ENCODE measurements around the gene CCND1. TPM values are rescaled to one million over a fixed set of nuclear protein-coding genes. Genes with fewer than 3 reads are reported as not detected.

The CCND1 gene
- total and polyA plus RNA-seq, 10 of the 15 experiments (the other 5 are each of a cell fraction or from before 2014, with no cell fraction given), result 0.09 to 6.6 (median 0.59) TPM; not detected in 2

GRCh38 chr11:69669486-69669885, 28.5 kb downstream of the CCND1 start:
- in situ Hi-C loops (cut with MboI) (loop anchor here (10.0 kb wide), 1 partner anchor 565 kb away; no protein-coding TSS in a partner anchor), intact Hi-C loops (cut with micrococcal nuclease; ENCODE audit: unreplicated experiment) (no loop called here)
- Histone ChIP-seq H3K36me3 (ENCODE audit: control insufficient read depth in 2 of 2, insufficient read depth in 2 of 2, low read length in 1 of 2) (peaks cover 4 to 17% of the 10 kb centered on the region in 2 experiments), H3K9me3 (replicated peaks; ENCODE audit: control insufficient read depth, insufficient read depth, low read length) (no peaks in the 10 kb centered on the region), H3K4me1 (ENCODE audit: control insufficient read depth, insufficient read depth, low read length) (no peaks in the 10 kb centered on the region; the same call in 1 of the 2 replicates), H3K79me2 (ENCODE audit: control insufficient read depth, insufficient read depth, low read length) (peaks cover 8% of the 10 kb centered on the region), H3K27me3 (replicated peaks in 1 of 2; ENCODE audit: control insufficient read depth in 2 of 2, insufficient read depth in 2 of 2, low read length in 1 of 2) (no peaks in the 10 kb centered on the region), H2AFZ (ENCODE audit: control insufficient read depth, low read depth, low read length) (no peak overlapping the region), H3K4me3 (no peak overlapping the region), H4K20me1 (ENCODE audit: control insufficient read depth, insufficient read depth) (no peaks in the 10 kb centered on the region), H3K27ac (ENCODE audit: control insufficient read depth, insufficient read depth) (no peak overlapping the region), H3K4me2 (ENCODE audit: control insufficient read depth, insufficient read depth) (no peak overlapping the region), H3K9ac (ENCODE audit: control insufficient read depth, insufficient read depth, low read length) (no peak overlapping the region)
- no TSS peak for BruUV-seq (replicated peaks)
- CTCF ChIA-PET, result interaction anchor here (1.2 to 3.9 kb wide), 9 partner anchors 9 to 1085 kb away, joined by 3 to 31 read pairs (median 6); partner anchors contain the start of gene MYEOV
- RAD21 ChIA-PET (ENCODE audit: unreplicated experiment), result interaction anchor here (2.9 kb wide), 2 partner anchors 538 to 567 kb away, joined by 9 to 16 read pairs; no protein-coding TSS in a partner anchor
- POLR2A ChIA-PET, result no interaction called here
- ATAC-seq (no peak), DNase-seq (ENCODE audit: low read depth, low spot score) (no peak), FAIRE-seq (no peak)
- SMC1A ChIA-PET (ENCODE audit: uncharacterized antibody, unreplicated experiment), result interaction anchor here (1.3 to 2.5 kb wide), 3 partner anchors 376 to 567 kb away, joined by 4 to 15 read pairs (median 6); no protein-coding TSS in a partner anchor
- no peak for TF ChIP-seq POLR2AphosphoS5 (IDR thresholded peaks at IDR 0.05; ENCODE audit: low read length)
- no peak for TF ChIP-seq CHD1 (IDR thresholded peaks at IDR 0.05; ENCODE audit: low read depth, low read length)
- TF ChIP-seq SIX5 (IDR thresholded peaks at IDR 0.05; ENCODE audit: low read depth, low read length, severe bottlenecking), result no peak
- TF ChIP-seq, protein P1, sequence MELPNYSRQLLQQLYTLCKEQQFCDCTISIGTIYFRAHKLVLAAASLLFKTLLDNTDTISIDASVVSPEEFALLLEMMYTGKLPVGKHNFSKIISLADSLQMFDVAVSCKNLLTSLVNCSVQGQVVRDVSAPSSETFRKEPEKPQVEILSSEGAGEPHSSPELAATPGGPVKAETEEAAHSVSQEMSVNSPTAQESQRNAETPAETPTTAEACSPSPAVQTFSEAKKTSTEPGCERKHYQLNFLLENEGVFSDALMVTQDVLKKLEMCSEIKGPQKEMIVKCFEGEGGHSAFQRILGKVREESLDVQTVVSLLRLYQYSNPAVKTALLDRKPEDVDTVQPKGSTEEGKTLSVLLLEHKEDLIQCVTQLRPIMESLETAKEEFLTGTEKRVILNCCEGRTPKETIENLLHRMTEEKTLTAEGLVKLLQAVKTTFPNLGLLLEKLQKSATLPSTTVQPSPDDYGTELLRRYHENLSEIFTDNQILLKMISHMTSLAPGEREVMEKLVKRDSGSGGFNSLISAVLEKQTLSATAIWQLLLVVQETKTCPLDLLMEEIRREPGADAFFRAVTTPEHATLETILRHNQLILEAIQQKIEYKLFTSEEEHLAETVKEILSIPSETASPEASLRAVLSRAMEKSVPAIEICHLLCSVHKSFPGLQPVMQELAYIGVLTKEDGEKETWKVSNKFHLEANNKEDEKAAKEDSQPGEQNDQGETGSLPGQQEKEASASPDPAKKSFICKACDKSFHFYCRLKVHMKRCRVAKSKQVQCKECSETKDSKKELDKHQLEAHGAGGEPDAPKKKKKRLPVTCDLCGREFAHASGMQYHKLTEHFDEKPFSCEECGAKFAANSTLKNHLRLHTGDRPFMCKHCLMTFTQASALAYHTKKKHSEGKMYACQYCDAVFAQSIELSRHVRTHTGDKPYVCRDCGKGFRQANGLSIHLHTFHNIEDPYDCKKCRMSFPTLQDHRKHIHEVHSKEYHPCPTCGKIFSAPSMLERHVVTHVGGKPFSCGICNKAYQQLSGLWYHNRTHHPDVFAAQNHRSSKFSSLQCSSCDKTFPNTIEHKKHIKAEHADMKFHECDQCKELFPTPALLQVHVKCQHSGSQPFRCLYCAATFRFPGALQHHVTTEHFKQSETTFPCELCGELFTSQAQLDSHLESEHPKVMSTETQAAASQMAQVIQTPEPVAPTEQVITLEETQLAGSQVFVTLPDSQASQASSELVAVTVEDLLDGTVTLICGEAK (IDR thresholded peaks at IDR 0.05; ENCODE audit: borderline replicate concordance), result no peak
- no peak for TF ChIP-seq ZSCAN29 (IDR thresholded peaks at IDR 0.05)
- no peak for TF ChIP-seq SREBF2 (IDR thresholded peaks at IDR 0.05; ENCODE audit: low read length)
- TF ChIP-seq CBX3 (IDR thresholded peaks at IDR 0.05; ENCODE audit: borderline replicate concordance, low read depth), result no peak
- no peak for TF ChIP-seq NKRF (conservative IDR thresholded peaks at IDR 0.05)
- TF ChIP-seq, protein P2, sequence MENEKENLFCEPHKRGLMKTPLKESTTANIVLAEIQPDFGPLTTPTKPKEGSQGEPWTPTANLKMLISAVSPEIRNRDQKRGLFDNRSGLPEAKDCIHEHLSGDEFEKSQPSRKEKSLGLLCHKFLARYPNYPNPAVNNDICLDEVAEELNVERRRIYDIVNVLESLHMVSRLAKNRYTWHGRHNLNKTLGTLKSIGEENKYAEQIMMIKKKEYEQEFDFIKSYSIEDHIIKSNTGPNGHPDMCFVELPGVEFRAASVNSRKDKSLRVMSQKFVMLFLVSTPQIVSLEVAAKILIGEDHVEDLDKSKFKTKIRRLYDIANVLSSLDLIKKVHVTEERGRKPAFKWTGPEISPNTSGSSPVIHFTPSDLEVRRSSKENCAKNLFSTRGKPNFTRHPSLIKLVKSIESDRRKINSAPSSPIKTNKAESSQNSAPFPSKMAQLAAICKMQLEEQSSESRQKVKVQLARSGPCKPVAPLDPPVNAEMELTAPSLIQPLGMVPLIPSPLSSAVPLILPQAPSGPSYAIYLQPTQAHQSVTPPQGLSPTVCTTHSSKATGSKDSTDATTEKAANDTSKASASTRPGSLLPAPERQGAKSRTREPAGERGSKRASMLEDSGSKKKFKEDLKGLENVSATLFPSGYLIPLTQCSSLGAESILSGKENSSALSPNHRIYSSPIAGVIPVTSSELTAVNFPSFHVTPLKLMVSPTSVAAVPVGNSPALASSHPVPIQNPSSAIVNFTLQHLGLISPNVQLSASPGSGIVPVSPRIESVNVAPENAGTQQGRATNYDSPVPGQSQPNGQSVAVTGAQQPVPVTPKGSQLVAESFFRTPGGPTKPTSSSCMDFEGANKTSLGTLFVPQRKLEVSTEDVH (IDR thresholded peaks at IDR 0.05; ENCODE audit: low read depth, partially characterized antibody), result no peak
- 90% methylated on average over 19 of the region's 19 CpGs for WGBS (ENCODE audit: insufficient coverage, insufficient replicate concordance, low lambda C conversion rate, missing lambda C conversion rate)
